Measurements from ENCODE around the gene TSPAN9. TPM values are rescaled to one million over a fixed set of nuclear protein-coding genes. Genes with fewer than 3 reads are reported as not detected.

The TSPAN9 gene
- total and polyA plus RNA-seq, 10 of the 15 experiments (the other 5 are each of a cell fraction or from before 2014, with no cell fraction given): 0.03 to 1.0 (median 0.12) TPM; not detected in 5

DNA sequence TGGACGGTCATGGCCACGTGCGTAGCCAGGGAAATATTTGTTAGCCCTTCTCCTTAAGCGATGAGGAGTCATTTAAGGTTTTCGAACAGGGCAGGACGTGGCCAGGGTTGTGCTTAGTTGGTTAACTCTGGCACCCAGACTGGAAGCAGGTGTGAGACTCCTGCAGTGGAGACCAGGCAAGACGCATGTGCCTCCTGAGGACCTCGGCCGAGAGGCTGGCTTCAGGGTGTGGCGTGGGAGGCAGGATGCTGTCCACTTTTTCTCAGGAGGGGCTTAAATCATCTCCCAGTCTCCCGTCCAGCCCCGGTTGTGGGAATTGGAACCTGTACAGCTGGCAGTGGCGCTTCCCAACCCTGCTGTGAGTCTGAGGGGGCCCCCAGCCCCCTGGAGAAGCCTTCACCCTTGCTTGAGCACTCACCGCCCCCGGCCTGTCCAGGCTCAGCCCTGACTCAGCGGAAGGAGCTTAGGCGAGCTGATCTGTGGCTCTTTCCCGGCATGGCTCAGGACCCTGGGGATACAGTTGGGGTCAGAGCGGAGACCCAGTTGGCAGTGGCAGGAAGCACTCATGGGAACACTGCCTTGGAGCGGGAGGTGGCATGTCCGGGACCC lies 46.3 kb upstream of the TSPAN9 start:
- BruUV-seq (replicated peaks): no TSS peak
- 44% methylated on average over 21 of the region's 21 CpGs for WGBS (ENCODE audit: insufficient coverage, insufficient replicate concordance, low lambda C conversion rate, missing lambda C conversion rate)

DNA sequence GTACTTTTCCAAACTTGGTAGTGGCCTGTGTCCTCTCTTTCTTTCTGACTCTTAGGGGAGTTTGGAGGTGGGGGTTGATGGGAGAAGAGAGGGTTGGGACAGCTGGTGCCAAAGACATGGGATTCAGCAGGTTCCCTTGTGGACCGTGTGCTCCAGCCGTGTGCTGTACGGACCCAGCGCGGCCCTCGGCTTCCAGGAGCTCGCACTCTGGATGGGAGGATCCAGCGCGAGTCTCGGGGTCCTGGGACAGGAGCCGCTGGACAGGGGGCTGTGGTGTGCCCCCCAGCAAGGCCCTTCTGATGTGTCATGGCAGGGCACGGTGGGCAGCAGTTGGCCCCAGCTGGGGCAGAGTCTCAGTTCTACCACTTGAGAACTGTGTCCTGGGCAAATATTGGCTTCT lies 45.0 kb upstream of the TSPAN9 start:
- SMC1A ChIA-PET (ENCODE audit: uncharacterized antibody, unreplicated experiment): no interaction called here
- intact Hi-C loops (cut with micrococcal nuclease; ENCODE audit: unreplicated experiment) (loop anchor here (5.0 kb wide), 1 partner anchor 185 kb away; no protein-coding TSS in a partner anchor), in situ Hi-C loops (cut with MboI) (no loop called here)
- Histone ChIP-seq H4K20me1 (ENCODE audit: control insufficient read depth, insufficient read depth) (no peaks in the 10 kb centered on the region), H3K79me2 (ENCODE audit: control insufficient read depth, insufficient read depth, low read length) (no peaks in the 10 kb centered on the region), H3K27ac (ENCODE audit: control insufficient read depth, insufficient read depth) (no peak overlapping the region), H3K4me2 (ENCODE audit: control insufficient read depth, insufficient read depth) (no peak overlapping the region), H3K36me3 (ENCODE audit: control insufficient read depth in 2 of 2, insufficient read depth in 2 of 2, low read length in 1 of 2) (no peaks in the 10 kb centered on the region), H3K9me3 (replicated peaks; ENCODE audit: control insufficient read depth, insufficient read depth, low read length) (no peaks in the 10 kb centered on the region), H3K27me3 (replicated peaks in 1 of 2; ENCODE audit: control insufficient read depth in 2 of 2, insufficient read depth in 2 of 2, low read length in 1 of 2) (no peaks in the 10 kb centered on the region; a peak in 1 of 4 replicates), H3K4me3 (no peak overlapping the region), H3K9ac (ENCODE audit: control insufficient read depth, insufficient read depth, low read length) (no peak overlapping the region), H3K4me1 (ENCODE audit: control insufficient read depth, insufficient read depth, low read length) (no peaks in the 10 kb centered on the region), H2AFZ (ENCODE audit: control insufficient read depth, low read depth, low read length) (no peak overlapping the region)
- CTCF ChIA-PET: interaction anchor here (2.6 kb wide), 1 partner anchor 146 kb away, joined by 10 read pairs; no protein-coding TSS in a partner anchor
- BruUV-seq (replicated peaks): no TSS peak
- DNase-seq (ENCODE audit: low read depth, low spot score) (no peak), ATAC-seq (no peak), FAIRE-seq (no peak)
- TF ChIP-seq CHD4 (IDR thresholded peaks at IDR 0.05): no peak
- POLR2A ChIA-PET: interaction anchor here (0.5 kb wide), 1 partner anchor 23 kb away, joined by 3 read pairs; no protein-coding TSS in a partner anchor
- RAD21 ChIA-PET (ENCODE audit: unreplicated experiment): no interaction called here
- 43% methylated on average over 12 of the region's 12 CpGs for WGBS (ENCODE audit: insufficient coverage, insufficient replicate concordance, low lambda C conversion rate, missing lambda C conversion rate)

More for the DNA sequence above, 46.3 kb upstream of the TSPAN9 start:
- Histone ChIP-seq H3K9ac (ENCODE audit: control insufficient read depth, insufficient read depth, low read length) (no peak overlapping the region), H3K79me2 (ENCODE audit: control insufficient read depth, insufficient read depth, low read length) (no peaks in the 10 kb centered on the region), H3K36me3 (ENCODE audit: control insufficient read depth in 2 of 2, insufficient read depth in 2 of 2, low read length in 1 of 2) (no peaks in the 10 kb centered on the region), H3K4me3 (no peak overlapping the region), H3K9me3 (replicated peaks; ENCODE audit: control insufficient read depth, insufficient read depth, low read length) (no peaks in the 10 kb centered on the region), H3K4me1 (ENCODE audit: control insufficient read depth, insufficient read depth, low read length) (no peaks in the 10 kb centered on the region), H3K4me2 (ENCODE audit: control insufficient read depth, insufficient read depth) (no peak overlapping the region), H3K27ac (ENCODE audit: control insufficient read depth, insufficient read depth) (no peak overlapping the region), H2AFZ (ENCODE audit: control insufficient read depth, low read depth, low read length) (no peak overlapping the region), H3K27me3 (replicated peaks in 1 of 2; ENCODE audit: control insufficient read depth in 2 of 2, insufficient read depth in 2 of 2, low read length in 1 of 2) (no peaks in the 10 kb centered on the region), H4K20me1 (ENCODE audit: control insufficient read depth, insufficient read depth) (no peaks in the 10 kb centered on the region)
- SMC1A ChIA-PET (ENCODE audit: uncharacterized antibody, unreplicated experiment): no interaction called here
- CTCF ChIA-PET: no interaction called here
- RAD21 ChIA-PET (ENCODE audit: unreplicated experiment): no interaction called here
- FAIRE-seq (no peak), DNase-seq (ENCODE audit: low read depth, low spot score) (no peak), ATAC-seq (no peak)
- intact Hi-C loops (cut with micrococcal nuclease; ENCODE audit: unreplicated experiment) (loop anchor here (5.0 kb wide), 1 partner anchor 184 kb away; no protein-coding TSS in a partner anchor), in situ Hi-C loops (cut with MboI) (no loop called here)
- POLR2A ChIA-PET: no interaction called here
- TF ChIP-seq MXI1 (IDR thresholded peaks at IDR 0.05; ENCODE audit: low read depth, low read length) (no peak), NR2F1 (conservative IDR thresholded peaks at IDR 0.05) (no peak), EGR1 (IDR thresholded peaks at IDR 0.05; ENCODE audit: borderline replicate concordance in 1 of 2, low read depth in 2 of 2, low read length in 2 of 2) (no peak), BMI1 (IDR thresholded peaks at IDR 0.05; ENCODE audit: borderline replicate concordance) (no peak), ZNF24 (IDR thresholded peaks at IDR 0.05) (no peak), ELK1 (IDR thresholded peaks at IDR 0.05; ENCODE audit: low read depth, low read length) (no peak), MYB (IDR thresholded peaks at IDR 0.05; ENCODE audit: borderline replicate concordance, low read depth, low read length) (no peak), PML (IDR thresholded peaks at IDR 0.05; ENCODE audit: low read length) (no peak)
